HG02938 (cell line): ENCODE data around the gene LILRA5.
"Not testable (repeated sequence)": the region's sequence is repeated elsewhere in the genome, so short reads cannot be mapped to it uniquely, and the experiment has no call there.

Source experiments
- ATAC-seq: cut with Tn5 transposase; IDR thresholded peaks from one replicate; pipeline ENCODE4 v1.9.1; 2021; ENCODE audit warnings: mild to moderate bottlenecking, moderate library complexity; ENCODE audit not compliant: unreplicated experiment

Gene LILRA5

GRCh38 chr19:54307389-54308020, 5.5 kb downstream of the LILRA5 start:
- ATAC-seq, result no peak

GRCh38 chr19:54305141-54305540, 7.8 kb downstream of the LILRA5 start:
- ATAC-seq, result no peak

- ATAC-seq, result no peak
Observed at GRCh38 chr19:54302257-54302656, 10.7 kb downstream of the LILRA5 start.

- ATAC-seq, result no peak
Observed at GRCh38 chr19:54299515-54299914, 13.5 kb downstream of the LILRA5 start.

GRCh38 chr19:54299126-54299498, 13.9 kb downstream of the LILRA5 start:
- no peak for ATAC-seq

GRCh38 chr19:54298357-54299125, 14.4 kb downstream of the LILRA5 start:
- ATAC-seq, result no peak

- no peak for ATAC-seq
Observed at GRCh38 chr19:54297759-54298305, 15.1 kb downstream of the LILRA5 start.

- no peak for ATAC-seq
Observed at GRCh38 chr19:54294539-54294938, 18.4 kb downstream of the LILRA5 start.

GRCh38 chr19:54289160-54289559, 23.8 kb downstream of the LILRA5 start:
- ATAC-seq, result not testable (repeated sequence)

- no peak for ATAC-seq
Observed at GRCh38 chr19:54287456-54287855, 25.5 kb downstream of the LILRA5 start.

- not testable (repeated sequence) for ATAC-seq
Observed at GRCh38 chr19:54286283-54286682, 26.7 kb downstream of the LILRA5 start.

- ATAC-seq, result not testable (repeated sequence)
Observed at GRCh38 chr19:54285427-54286056, 27.4 kb downstream of the LILRA5 start.

- ATAC-seq, result no peak
Observed at GRCh38 chr19:54282686-54283470, 30.1 kb downstream of the LILRA5 start.

GRCh38 chr19:54281729-54282075, 31.3 kb downstream of the LILRA5 start:
- ATAC-seq, result not testable (repeated sequence)

- no peak for ATAC-seq
Observed at GRCh38 chr19:54281007-54281728, 31.8 kb downstream of the LILRA5 start, which contains the start of gene LILRB2. Gene LILRB2, minus strand, starts transcription at chr19:54281110. Its CDS starts 614 bp downstream, at chr19:54280496.

GRCh38 chr19:54280441-54280840, 32.5 kb downstream of the LILRA5 start:
- ATAC-seq, result not testable (repeated sequence)

- not testable (repeated sequence) for ATAC-seq
Observed at GRCh38 chr19:54280025-54280424, 32.9 kb downstream of the LILRA5 start.

GRCh38 chr19:54279406-54279962, 33.5 kb downstream of the LILRA5 start:
- ATAC-seq, result no peak

GRCh38 chr19:54278571-54279195, 34.3 kb downstream of the LILRA5 start:
- ATAC-seq, result not testable (repeated sequence)
